ENCODE results near the gene AFAP1L2. TPM values are rescaled to one million over a fixed set of nuclear protein-coding genes. Genes with fewer than 3 reads are reported as not detected.

AFAP1L2 gene
- total RNA-seq, 1 donor from 2014 or later = 4.8 TPM

- H3K4me2 ChIP-seq = no peak overlapping the region
- H3F3A ChIP-seq (ENCODE audit: low read depth) = no peaks in the 10 kb centered on the region
- H3K36me3 Mint-ChIP-seq = no peaks in the 10 kb centered on the region
- peaks cover 49% of the 10 kb centered on the region for H3K4me1 Mint-ChIP-seq
- H3K27me3 ChIP-seq = no peaks in the 10 kb centered on the region
- no peak overlapping the region for H2AFZ ChIP-seq (replicated peaks)
- no peak overlapping the region for H3K4me3 ChIP-seq
- H3K9ac ChIP-seq = no peak overlapping the region
- no peaks in the 10 kb centered on the region for H3K36me3 ChIP-seq
- no peaks in the 10 kb centered on the region for H3K9me3 ChIP-seq (ENCODE audit: low read depth)
- H3K79me2 ChIP-seq (ENCODE audit: low read depth) = no peaks in the 10 kb centered on the region
- no peak overlapping the region for H3K27ac ChIP-seq
- H3K9me3 Mint-ChIP-seq = no peaks in the 10 kb centered on the region
- H4K20me1 ChIP-seq (ENCODE audit: low read depth) = no peaks in the 10 kb centered on the region
- H3K4me3 Mint-ChIP-seq = no peak overlapping the region
- H3K4me1 ChIP-seq = peaks cover 23% of the 10 kb centered on the region
- peaks cover 2% of the 10 kb centered on the region for H3K27me3 Mint-ChIP-seq (ENCODE audit: insufficient read depth, low read depth)
- no peak for DNase-seq (ENCODE audit: low spot score)
- no peak overlapping the region for H3K27ac Mint-ChIP-seq
- no peak for TF ChIP-seq EZH2 (IDR thresholded peaks at IDR 0.05)
- TF ChIP-seq, protein P1, sequence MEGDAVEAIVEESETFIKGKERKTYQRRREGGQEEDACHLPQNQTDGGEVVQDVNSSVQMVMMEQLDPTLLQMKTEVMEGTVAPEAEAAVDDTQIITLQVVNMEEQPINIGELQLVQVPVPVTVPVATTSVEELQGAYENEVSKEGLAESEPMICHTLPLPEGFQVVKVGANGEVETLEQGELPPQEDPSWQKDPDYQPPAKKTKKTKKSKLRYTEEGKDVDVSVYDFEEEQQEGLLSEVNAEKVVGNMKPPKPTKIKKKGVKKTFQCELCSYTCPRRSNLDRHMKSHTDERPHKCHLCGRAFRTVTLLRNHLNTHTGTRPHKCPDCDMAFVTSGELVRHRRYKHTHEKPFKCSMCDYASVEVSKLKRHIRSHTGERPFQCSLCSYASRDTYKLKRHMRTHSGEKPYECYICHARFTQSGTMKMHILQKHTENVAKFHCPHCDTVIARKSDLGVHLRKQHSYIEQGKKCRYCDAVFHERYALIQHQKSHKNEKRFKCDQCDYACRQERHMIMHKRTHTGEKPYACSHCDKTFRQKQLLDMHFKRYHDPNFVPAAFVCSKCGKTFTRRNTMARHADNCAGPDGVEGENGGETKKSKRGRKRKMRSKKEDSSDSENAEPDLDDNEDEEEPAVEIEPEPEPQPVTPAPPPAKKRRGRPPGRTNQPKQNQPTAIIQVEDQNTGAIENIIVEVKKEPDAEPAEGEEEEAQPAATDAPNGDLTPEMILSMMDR (IDR thresholded peaks at IDR 0.05) = no peak
- TF ChIP-seq EZH2phosphoT487 (IDR thresholded peaks at IDR 0.05) = no peak
Measured at GRCh38 chr10:114332301-114333192, 71.8 kb downstream of the AFAP1L2 start.

GRCh38 chr10:114329634-114330365 is 74.5 kb downstream of the AFAP1L2 start:
- Histone ChIP-seq H3K9me3 (ENCODE audit: low read depth) (no peaks in the 10 kb centered on the region), H3K27ac (no peak overlapping the region), H4K20me1 (ENCODE audit: low read depth) (no peaks in the 10 kb centered on the region), H3K4me2 (no peak overlapping the region), H3F3A (ENCODE audit: low read depth) (no peaks in the 10 kb centered on the region), H2AFZ (replicated peaks) (peak overlapping the region; percentile 50), H3K9ac (no peak overlapping the region), H3K79me2 (ENCODE audit: low read depth) (no peaks in the 10 kb centered on the region), H3K4me1 (peaks cover 14% of the 10 kb centered on the region), H3K36me3 (no peaks in the 10 kb centered on the region), H3K4me3 (no peak overlapping the region), H3K27me3 (no peaks in the 10 kb centered on the region)
- H3K4me1 Mint-ChIP-seq = peaks cover 35% of the 10 kb centered on the region
- no peaks in the 10 kb centered on the region for H3K36me3 Mint-ChIP-seq
- no peak for DNase-seq (ENCODE audit: low spot score)
- H3K27ac Mint-ChIP-seq = no peak overlapping the region
- H3K9me3 Mint-ChIP-seq = no peaks in the 10 kb centered on the region
- no peak overlapping the region for H3K4me3 Mint-ChIP-seq
- TF ChIP-seq EZH2 (IDR thresholded peaks at IDR 0.05) = no peak
- TF ChIP-seq, protein P1 (IDR thresholded peaks at IDR 0.05) = no peak
- no peak for TF ChIP-seq EZH2phosphoT487 (IDR thresholded peaks at IDR 0.05)
- H3K27me3 Mint-ChIP-seq (ENCODE audit: insufficient read depth, low read depth) = peaks cover 2% of the 10 kb centered on the region

- Histone ChIP-seq H3F3A (ENCODE audit: low read depth) (no peaks in the 10 kb centered on the region), H2AFZ (replicated peaks) (no peak overlapping the region), H3K27ac (no peak overlapping the region), H3K9ac (no peak overlapping the region), H3K79me2 (ENCODE audit: low read depth) (no peaks in the 10 kb centered on the region), H4K20me1 (ENCODE audit: low read depth) (no peaks in the 10 kb centered on the region), H3K36me3 (no peaks in the 10 kb centered on the region), H3K4me3 (no peak overlapping the region), H3K27me3 (no peaks in the 10 kb centered on the region), H3K4me1 (peaks cover 14% of the 10 kb centered on the region), H3K9me3 (ENCODE audit: low read depth) (no peaks in the 10 kb centered on the region), H3K4me2 (no peak overlapping the region)
- Mint-ChIP-seq H3K4me3 (no peak overlapping the region), H3K4me1 (peaks cover 28% of the 10 kb centered on the region), H3K27me3 (ENCODE audit: insufficient read depth, low read depth) (peaks cover 2% of the 10 kb centered on the region), H3K36me3 (peaks cover 2% of the 10 kb centered on the region), H3K27ac (no peak overlapping the region), H3K9me3 (no peaks in the 10 kb centered on the region)
- TF ChIP-seq EZH2 (IDR thresholded peaks at IDR 0.05) (no peak), EZH2phosphoT487 (IDR thresholded peaks at IDR 0.05) (no peak)
- TF ChIP-seq, protein P1 (IDR thresholded peaks at IDR 0.05) = no peak
- DNase-seq (ENCODE audit: low spot score) = no peak
Measured at GRCh38 chr10:114328874-114329273, 75.4 kb downstream of the AFAP1L2 start.

All from neural progenitor cell (in vitro differentiated cells).